HG02943 (cell line): ENCODE data around the gene MAP1LC3B2.
A peak's percentile ranks its signal among the peaks of the same experiment; 100 is the strongest.

Experiments used
- ATAC-seq: cut with Tn5 transposase; IDR thresholded peaks from one replicate; pipeline ENCODE4 v1.9.1; 2021; ENCODE audit warnings: mild to moderate bottlenecking, low read depth, moderate library complexity; ENCODE audit not compliant: unreplicated experiment

The MAP1LC3B2 gene

DNA sequence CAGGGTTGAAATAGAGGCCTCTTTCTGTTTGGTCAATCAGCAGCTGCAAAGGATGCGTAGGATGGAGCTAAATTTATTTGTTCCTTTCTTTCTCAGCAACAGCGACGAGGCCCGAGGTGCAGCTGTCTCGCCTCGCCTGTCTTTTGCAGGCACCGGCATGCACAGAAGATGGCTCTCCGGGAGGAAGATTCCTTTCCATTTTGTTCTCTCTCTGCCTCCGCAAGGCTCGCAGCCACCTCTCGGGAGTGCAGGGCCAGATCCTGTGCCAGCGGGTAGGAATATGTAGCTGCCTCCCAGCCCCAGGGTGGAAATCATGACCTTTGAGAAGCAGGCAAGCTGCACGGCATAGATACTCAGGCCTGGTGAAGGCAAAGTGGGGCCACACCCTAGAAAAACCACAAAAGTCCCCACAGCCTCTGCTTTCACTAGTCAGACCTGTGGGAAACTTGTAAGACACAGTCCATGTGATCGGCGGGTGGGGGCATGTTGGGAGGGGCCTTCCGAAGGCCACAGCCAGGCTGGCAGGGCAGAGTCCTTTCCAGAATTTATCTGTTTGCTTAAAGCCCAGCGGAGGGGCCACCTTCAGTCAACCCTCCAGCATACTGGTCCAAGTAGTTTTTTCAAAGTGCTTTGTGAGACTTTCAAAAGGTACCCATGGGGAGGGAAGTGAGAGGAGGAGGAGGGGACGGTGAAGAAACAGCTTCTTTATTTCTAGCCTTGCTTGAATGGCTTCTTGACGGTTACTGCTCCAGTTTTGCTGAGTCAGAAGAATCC lies at the start of gene MAP1LC3B2:
Gene MAP1LC3B2 (plus strand): TSS at position 220 of the 774 bp plus-strand sequence. CDS start 16,562 bp downstream, outside the sequence.
- peak; percentile 83 for ATAC-seq

DNA sequence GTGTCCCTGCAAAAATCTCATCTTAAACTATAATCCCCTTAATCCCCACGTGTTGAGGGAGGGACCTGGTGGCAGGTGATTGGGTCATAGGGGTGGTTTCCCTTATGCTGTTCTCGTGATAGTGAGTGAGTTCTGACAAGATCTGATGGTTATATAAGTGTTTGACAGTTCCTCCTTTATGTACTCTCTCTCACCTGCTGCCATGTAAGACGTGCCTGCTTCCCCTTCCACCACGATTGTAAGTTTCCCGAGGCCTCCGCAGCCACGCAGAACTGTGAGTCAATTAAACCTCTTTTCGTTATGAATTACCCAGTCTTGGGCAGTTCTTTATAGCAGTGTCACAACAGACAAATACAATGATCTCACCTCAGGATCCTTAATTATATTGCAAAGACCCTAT lies 45.2 kb upstream of the MAP1LC3B2 start:
- no peak for ATAC-seq

DNA sequence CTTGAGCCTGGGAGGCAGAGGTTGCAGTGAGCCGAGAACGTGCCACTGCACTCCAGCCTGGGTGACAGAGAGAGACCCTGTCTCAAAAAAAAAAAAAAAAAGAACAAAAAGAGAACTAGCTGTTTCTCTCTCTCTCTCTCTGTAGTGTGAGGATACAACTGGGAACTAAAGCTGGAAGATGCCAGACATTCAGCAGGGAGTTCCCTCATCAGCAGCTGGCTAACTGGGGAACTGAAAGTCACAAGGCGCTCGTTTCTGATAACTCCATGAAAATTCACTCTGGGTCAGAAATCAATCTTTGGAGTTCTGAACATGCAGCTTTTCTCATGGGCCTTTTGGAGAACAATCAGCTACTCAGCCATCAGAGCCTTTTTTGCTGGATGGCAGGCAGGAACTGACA lies 43.5 kb upstream of the MAP1LC3B2 start:
- ATAC-seq: no peak

DNA sequence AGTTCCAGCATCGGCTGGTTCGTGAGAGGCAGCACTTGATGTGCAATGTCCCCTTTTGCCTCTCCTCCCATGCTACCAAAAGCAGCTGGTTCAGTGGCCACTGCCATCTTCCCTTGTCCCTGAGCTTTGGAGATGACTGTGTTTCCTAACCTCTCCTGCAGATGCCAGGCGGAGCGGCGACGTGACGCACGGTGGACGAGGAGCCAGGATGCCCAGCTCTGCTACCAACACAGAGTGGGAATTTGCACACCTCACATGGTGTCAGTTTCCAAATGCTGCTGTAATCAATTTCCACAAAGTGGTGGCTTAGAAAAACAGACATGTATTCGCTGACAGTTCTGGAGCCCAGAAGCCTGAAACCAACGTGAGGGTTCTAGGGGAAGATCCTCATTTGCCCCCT lies 42.5 kb upstream of the MAP1LC3B2 start:
- ATAC-seq: no peak

DNA sequence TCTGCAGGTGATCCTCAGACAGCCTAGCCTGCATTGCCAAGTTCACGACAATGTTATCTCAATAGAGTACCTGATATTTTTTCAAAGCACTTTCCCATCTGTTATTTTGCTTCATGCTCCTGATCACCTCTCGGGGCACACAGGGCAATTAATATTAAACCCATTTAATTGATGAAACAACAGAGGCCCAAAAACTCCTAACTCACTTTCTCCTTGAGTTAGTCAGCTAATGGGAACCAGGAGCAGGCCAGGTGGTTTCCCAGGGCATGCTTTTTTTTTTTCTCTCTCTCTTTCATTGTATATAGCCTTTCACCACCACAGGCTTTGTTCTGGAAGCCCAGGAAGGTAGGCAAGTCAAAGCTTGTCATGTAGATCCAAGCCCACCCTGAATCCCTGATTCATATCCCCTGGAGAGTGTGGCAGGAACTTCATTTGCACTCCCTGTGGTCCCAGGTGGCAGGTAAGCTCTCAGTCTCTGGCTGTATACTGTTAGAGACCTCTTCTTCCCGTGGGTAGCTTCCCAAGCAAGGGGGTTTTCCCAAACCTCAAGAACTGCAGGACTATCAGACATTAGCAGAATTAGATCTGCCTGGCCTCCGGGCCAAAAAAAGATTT lies 41.6 kb upstream of the MAP1LC3B2 start:
- ATAC-seq: no peak

DNA sequence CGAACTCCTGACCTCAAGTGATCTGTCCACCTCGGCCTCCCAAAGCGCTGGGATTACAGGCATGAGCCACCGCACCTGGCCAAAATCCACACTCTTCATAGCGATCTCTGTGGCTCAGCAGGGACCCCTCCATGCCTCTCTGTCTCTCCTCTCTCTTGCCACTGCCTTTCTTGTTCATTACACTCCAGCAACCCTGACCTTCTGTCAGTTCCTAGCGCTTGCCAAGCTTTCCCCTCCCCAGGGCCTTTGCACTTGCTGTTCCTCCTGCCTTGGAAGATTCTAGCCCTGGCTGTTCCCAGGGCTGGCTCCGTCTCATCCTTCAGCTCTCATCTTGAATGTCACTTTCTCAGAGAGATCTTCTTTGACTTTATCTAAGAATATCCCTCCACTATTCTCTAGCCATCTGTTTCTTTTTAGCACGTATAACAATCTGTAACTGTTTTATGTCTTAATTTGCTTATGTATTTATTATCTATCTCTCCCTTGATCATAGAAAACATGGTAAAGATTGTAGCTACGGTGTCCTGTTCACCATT lies 38.9 kb upstream of the MAP1LC3B2 start:
- ATAC-seq: no peak

DNA sequence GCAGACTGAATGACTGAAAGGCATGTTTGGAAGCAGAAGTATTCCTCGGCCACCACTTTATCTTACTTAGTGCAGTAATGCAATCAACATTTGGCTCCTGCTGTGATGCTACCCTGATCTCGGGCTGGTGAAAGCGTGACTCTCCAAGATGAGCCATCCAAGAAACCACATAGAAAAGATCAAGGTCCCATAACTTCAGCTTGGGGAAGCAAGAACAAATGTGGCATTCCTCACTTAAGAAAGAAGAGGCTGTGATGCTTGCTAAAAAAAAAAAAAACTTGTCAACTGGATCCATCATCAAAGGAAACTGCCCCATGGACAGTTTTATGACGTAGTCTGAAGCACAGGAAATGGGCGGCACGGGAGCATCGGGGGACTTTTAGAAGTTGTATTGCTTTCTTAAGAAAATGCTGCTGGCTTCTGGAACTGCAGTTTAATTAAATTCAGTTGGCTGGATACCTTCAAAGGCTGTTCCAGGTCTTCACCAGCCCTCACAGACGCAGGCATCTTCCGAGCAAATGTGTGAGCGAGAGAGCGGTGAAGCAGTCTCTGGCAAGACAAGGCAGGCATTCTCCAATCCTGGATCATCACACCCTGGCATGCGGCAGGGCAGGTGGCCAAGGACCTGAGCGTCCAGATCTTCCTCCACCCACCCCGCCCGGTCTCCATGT lies 38.2 kb upstream of the MAP1LC3B2 start:
- ATAC-seq: no peak

DNA sequence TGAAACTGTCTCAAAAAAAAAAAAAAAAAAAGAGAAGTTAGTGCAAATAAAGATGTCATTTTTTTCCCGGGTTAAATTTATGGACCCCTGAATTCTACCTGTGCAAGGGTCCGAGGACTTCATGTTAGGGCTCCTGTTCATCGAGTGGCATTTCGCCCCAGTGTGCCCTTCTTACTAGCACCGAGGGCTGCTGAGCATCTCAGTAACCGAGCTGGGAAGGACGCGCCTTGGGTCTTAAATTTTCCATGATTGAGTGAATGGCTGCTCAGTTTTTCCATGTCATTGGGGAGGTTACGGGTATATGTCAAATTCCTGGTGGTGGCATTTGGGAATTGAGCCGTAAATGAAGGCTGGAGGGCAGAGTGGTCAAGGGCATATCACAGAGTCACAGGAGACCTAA lies 34.9 kb upstream of the MAP1LC3B2 start:
- ATAC-seq: no peak

DNA sequence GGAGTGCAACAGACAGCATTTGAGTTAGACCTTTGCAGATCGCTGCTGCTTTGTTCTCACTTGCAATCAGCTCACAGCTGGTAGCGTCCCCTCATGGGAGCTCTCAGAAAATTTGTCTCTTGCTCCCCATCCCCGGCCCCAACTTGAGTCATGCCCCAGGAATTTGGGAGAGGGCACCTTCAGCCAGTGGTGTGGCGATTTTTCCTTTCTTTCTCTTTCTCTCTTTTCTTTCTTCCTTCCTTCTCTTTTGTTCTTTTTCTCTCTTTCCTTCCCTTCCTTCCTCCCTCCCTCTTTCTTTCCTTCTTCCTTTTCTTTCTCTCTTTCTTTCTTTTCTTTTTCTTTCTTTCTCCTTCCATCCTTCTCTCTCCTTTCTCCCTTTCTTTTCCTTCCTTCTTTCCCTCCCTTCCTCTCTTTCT lies 34.2 kb upstream of the MAP1LC3B2 start:
- no peak for ATAC-seq

DNA sequence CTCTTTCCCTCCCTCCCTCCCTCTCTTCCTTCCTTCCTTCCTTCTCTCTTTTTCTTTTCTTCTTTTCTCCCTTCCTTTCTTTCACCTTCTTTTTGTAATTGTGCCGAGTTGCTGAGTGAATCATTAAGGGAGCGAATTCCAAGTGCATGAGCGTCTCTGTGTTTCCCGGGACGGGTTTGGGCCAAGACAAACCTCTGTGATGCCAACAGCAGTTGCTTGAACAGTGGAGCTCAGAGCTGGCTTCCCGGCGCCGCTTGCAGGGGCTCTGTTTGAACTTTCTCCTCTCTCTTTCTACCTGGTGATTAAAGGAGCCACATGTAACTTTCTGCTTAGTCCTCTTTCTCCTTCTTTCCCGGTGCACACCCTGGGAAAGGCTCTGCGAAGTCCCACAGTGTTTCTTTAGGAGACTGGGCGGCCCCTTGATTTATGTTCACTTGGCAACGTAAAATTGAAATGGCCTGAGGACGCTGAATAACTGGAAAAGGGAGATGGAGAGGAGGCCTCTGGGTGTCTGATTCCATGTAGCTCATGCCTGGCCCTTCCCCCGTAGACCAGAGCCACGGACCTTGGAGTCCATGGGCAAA lies 33.7 kb upstream of the MAP1LC3B2 start:
- ATAC-seq: no peak

DNA sequence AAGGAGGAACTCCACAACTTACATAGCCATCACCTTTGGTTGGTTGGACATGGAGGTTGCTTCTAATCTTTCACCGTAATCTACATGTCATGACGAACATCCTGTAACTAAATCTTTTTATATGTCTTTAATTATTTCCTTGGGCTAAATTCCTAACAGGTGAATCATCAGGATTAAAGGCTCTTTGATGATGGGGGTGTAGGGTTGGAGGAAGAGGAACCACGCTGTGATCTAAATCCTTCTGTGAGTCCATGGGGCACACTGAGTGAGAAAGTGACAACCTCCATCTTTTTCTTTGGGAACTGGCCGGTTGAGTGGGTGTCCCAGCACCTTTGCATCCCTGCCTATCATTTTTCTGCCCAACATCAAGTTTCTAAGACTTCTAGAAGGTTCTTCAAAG lies 31.1 kb upstream of the MAP1LC3B2 start:
- no peak for ATAC-seq

DNA sequence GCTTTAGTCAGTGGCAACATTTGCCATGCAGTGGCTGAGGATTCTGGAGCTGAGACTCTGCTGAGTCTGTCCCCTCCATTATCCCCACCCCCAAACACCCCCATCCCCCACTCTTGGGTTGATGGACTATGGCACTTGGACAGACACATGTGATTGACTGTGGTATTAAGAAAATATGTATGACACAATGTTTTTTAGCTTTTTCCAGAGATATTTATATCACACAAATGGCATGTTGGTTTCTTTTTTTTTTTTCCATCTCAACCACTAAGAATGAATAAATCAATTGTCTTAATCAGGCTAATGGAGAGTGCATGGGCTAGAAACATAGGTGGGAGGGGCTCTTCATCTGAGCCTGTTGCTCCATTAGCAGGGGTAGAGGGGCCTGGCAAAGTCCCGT lies 30.7 kb upstream of the MAP1LC3B2 start:
- ATAC-seq: no peak

DNA sequence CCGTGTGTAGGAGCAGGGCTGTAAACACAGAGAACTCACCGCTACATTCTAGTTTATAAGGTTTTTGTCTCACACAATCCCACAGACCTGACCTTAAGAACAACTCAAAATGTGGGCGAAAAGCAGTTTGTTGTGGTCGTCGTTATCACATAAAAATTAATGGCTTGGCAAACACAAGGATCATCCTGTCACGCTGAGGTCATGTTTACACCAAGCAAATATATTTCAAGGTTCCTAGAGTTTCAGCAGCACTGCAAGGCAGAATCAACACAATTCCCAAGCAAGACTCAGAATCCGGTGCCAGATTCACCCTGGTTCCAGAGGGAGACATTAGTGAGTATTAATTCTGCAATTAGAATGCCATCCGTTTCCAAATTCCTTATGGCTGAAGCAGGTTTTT lies 30.1 kb upstream of the MAP1LC3B2 start:
- ATAC-seq: no peak

DNA sequence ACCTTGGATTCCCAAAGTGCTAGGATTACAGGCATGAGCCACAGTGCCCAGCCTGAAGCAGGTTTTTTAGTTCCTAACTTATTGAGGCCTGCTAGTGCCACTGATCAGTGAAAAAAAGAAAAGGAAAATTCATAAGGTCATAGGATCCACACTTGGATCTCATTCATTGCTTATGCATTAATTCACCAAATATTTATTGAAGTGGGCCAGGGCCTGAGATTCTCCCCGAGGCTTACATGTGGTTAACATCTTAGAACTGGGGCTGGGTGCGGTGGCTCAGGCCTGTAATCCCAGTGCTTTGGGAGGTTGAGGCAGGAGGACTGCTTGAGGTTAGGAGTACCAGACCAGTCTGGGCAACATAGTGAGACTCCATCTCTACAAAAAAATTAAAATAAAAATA lies 29.5 kb upstream of the MAP1LC3B2 start:
- ATAC-seq: no peak

DNA sequence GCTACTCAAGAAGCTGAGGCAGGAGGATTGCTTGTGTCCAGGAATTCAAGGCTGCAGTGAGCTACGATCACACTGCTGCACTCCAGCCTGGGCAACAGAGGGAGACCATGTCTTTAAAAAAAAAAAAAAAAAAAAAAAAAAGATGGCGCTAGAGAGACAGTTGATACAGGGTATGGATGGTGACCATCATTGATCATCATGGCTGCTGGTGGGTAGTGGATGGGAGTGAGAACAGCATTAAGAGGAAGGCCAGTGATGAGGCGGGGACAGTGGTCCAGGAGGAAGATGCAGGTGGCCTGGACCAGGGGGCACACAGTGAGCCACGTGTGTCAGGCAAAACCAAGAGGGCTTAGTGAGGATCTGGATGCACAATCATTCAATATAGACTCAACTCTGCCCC lies 26.8 kb upstream of the MAP1LC3B2 start:
- ATAC-seq: no peak

DNA sequence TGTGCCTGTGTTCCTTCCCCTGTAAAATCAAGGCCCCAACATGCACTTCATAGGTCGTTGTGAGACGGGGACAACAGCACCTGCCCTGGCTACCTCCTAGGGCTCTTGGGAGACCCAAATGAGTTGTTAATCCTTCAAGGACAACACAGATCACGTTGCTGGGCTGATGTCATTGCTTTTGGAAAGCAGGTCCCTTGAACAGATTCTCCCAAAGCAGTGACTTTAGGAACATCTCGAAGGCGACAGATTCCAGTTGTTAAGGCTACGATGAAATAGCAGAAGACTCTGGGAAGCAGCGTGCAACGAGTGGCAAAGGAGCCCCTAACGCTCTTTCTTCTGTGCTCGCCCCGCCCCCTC lies 26.2 kb upstream of the MAP1LC3B2 start:
- ATAC-seq: no peak

DNA sequence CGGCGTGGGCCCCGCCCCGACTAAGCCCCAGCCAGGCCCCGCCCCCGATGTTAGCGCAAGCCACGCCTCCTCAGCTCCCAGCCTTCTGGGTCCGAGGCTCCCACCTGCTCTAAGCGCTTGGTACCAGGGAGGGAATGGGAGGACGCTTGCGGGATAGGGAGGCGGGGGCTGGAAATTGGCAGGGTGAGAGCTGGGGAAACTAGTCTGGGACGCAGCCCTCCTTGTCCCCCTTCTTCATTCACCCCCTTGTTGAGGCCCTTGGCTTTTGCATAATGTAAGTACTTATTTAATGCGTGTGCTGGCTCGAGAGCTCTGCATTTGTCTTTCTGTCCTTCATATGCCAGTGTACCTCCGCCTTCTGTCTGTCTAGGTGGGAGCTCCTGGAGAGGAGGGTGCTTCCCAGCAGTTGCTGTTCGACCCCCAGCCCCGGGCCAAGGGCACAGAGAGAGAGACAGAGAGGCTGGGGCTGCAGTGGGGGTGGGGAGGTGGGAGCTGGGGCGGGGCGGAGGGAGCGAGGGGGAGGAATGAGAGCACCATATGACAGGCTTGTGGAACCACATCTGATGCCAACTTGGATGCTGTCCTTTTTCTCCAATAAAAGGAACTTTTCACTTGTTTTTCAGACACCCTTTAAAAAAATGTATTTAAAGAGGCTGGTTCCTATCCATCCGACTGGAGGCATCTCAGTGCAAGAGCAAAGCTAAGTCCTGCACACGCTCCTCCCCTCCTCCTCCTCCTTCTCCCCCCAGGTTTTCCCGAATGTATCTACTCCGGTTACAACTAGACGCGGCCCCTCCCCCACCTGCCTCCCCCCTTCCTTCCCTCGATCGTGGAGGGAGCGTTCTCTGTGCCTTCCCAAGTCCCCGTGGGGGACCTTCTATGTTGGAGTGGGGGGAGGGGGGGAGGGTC lies 25.6 kb upstream of the MAP1LC3B2 start:
- no peak for ATAC-seq

DNA sequence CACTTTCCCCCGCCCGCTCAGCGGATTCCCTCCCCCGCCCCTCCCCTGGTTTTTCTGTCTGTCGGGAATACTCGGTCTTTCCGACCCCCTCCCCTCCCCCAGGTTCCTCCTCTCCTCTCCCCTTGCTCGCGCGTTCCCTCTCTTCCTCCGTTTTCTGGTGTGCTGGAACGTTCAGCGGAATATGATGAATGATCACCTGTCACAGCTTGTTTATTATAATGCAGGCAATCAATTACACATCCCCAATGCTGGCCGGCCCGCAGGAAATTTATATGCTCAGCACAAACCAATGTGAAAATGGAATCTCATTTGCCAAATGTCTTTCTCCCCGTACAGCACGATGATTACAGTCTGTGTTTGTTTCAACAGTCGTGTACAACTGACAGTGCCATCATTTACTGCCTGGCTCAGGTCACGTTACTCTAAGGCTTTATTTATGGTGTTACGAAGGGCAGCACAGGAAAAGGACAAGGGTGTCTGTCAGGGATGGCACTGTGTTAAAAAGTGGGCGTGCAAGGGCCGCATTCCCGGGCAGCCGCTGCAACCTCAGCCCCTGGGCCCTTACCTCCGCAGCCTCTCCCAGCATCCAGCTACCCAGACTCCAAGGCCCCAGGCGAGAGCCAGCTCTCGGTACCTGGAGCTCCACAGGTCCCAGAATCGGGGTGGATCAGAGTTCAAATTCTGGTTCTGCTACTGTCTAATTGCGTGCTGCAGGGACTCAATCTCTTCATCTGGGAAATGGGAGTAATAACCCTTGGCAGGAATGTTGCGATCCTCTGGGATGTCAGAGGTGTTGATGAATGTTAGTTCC lies 24.7 kb upstream of the MAP1LC3B2 start:
- ATAC-seq: no peak

DNA sequence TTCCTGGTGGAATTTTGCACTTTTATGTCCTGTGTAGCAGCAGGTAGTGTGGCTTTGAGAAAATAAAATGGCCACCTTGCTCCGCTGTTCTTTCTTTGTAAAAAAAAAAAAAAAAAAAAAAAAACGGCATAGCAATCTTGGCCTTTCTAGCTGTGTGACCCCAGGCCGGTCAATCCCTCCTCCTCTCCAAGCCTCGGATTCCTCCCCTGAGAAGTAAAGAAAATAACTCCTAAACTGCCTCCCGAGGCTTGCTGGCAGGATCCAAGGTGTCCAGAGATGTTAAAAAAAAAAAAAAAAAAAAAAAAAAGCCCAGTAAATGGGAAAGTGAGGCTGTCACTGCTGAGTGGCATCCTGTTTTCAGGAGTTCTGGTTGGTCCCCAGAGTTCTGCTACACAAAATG lies 23.9 kb upstream of the MAP1LC3B2 start:
- no peak for ATAC-seq
